ENCODE results near the gene COL18A1.

DNA sequence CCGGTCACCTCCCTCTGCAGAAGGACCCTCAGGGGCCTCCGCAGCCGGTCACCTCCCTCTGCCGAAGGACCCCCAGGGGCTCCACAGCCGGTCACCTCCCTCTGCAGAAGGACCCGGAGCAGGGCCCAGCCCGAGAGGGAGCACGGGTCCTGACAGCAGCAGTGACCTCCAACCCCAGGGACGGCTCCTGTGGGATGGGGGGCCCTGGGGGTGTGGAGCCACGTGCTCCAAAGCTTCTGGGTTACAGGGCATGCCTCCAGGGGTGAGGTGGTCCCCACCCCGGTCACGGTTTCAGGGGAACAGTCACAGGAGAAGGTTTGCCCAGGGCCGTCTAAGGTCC is 97.0 kb downstream of the COL18A1 start:
- TF ChIP-seq, protein P1, sequence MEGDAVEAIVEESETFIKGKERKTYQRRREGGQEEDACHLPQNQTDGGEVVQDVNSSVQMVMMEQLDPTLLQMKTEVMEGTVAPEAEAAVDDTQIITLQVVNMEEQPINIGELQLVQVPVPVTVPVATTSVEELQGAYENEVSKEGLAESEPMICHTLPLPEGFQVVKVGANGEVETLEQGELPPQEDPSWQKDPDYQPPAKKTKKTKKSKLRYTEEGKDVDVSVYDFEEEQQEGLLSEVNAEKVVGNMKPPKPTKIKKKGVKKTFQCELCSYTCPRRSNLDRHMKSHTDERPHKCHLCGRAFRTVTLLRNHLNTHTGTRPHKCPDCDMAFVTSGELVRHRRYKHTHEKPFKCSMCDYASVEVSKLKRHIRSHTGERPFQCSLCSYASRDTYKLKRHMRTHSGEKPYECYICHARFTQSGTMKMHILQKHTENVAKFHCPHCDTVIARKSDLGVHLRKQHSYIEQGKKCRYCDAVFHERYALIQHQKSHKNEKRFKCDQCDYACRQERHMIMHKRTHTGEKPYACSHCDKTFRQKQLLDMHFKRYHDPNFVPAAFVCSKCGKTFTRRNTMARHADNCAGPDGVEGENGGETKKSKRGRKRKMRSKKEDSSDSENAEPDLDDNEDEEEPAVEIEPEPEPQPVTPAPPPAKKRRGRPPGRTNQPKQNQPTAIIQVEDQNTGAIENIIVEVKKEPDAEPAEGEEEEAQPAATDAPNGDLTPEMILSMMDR (conservative IDR thresholded peaks at IDR 0.05; ENCODE audit: low read length): no peak
- TF ChIP-seq EZH2phosphoT487 (IDR thresholded peaks at IDR 0.05; ENCODE audit: borderline replicate concordance): no peak

All from Loucy (cell line).